ENCODE results near the gene CLCN1. TPM values are rescaled to one million over a fixed set of nuclear protein-coding genes. Genes with fewer than 3 reads are reported as not detected.

CLCN1 gene
- total RNA-seq, 1 experiment from 2014 or later, result 0.55 TPM

GRCh38 chr7:143355450-143356385 lies 39.8 kb downstream of the CLCN1 start:
- H3K36me3 ChIP-seq (ENCODE audit: low read depth, low read length), result no peaks in the 10 kb centered on the region
- H3K4me3 ChIP-seq (ENCODE audit: low read length), result no peak overlapping the region
- ChIA-PET POLR2A (ENCODE audit: unreplicated experiment) (interaction anchor here (1.4 kb wide), 1 partner anchor 21 kb away, joined by 3 read pairs; no protein-coding TSS in a partner anchor), CTCF (no interaction called here)
- H3K79me2 ChIP-seq (ENCODE audit: low read length), result no peaks in the 10 kb centered on the region
- H3K9ac ChIP-seq (ENCODE audit: low read length), result no peak overlapping the region
- H3K4me1 ChIP-seq (ENCODE audit: insufficient read depth, low read length), result no peaks in the 10 kb centered on the region
- no peak for DNase-seq
- H3K9me2 ChIP-seq (replicated peaks; ENCODE audit: low read length), result no peaks in the 10 kb centered on the region
- H2AFZ ChIP-seq (ENCODE audit: low read length), result no peak overlapping the region
- BruUV-seq (replicated peaks), result no TSS peak
- peak; percentile 7; the same call in 1 of the 2 replicates for ATAC-seq
- H3K27me3 ChIP-seq (ENCODE audit: low read length), result no peaks in the 10 kb centered on the region
- no peaks in the 10 kb centered on the region for H3F3A ChIP-seq (ENCODE audit: low read length, unreplicated experiment)
- TF ChIP-seq EZH2 (IDR thresholded peaks at IDR 0.05; ENCODE audit: low read length, unreplicated experiment) (no peak), EZH2phosphoT487 (IDR thresholded peaks at IDR 0.05; ENCODE audit: borderline replicate concordance, low read length) (no peak), CTCF (conservative IDR thresholded peaks at IDR 0.05; ENCODE audit: low read depth, low read length) (no peak)
- H3K9me3 ChIP-seq (ENCODE audit: low read length), result no peaks in the 10 kb centered on the region
- H3K27ac ChIP-seq (ENCODE audit: low read length), result no peak overlapping the region
- H4K20me1 ChIP-seq (ENCODE audit: low read length), result no peaks in the 10 kb centered on the region
- no peak overlapping the region for H3K4me2 ChIP-seq (ENCODE audit: low read length)
- intact Hi-C loops (cut with micrococcal nuclease), result no loop called here

- no TSS peak for BruUV-seq (replicated peaks)
- H3K9ac ChIP-seq (ENCODE audit: low read length), result no peak overlapping the region
- intact Hi-C loops (cut with micrococcal nuclease), result no loop called here
- CTCF ChIA-PET, result no interaction called here
- no peaks in the 10 kb centered on the region for H3K79me2 ChIP-seq (ENCODE audit: low read length)
- H3K4me1 ChIP-seq (ENCODE audit: insufficient read depth, low read length), result no peaks in the 10 kb centered on the region; the same call in 1 of the 2 replicates
- no peaks in the 10 kb centered on the region for H3K9me2 ChIP-seq (replicated peaks; ENCODE audit: low read length)
- H2AFZ ChIP-seq (ENCODE audit: low read length), result no peak overlapping the region
- H3F3A ChIP-seq (ENCODE audit: low read length, unreplicated experiment), result no peaks in the 10 kb centered on the region
- H3K27me3 ChIP-seq (ENCODE audit: low read length), result no peaks in the 10 kb centered on the region
- ATAC-seq (no peak), DNase-seq (no peak)
- POLR2A ChIA-PET (ENCODE audit: unreplicated experiment), result interaction anchor here (1.4 kb wide), 1 partner anchor 22 kb away, joined by 3 read pairs; no protein-coding TSS in a partner anchor
- H3K4me3 ChIP-seq (ENCODE audit: low read length), result no peak overlapping the region
- TF ChIP-seq CTCF (conservative IDR thresholded peaks at IDR 0.05; ENCODE audit: low read depth, low read length) (no peak), EZH2phosphoT487 (IDR thresholded peaks at IDR 0.05; ENCODE audit: borderline replicate concordance, low read length) (no peak), EZH2 (IDR thresholded peaks at IDR 0.05; ENCODE audit: low read length, unreplicated experiment) (no peak)
- no peak overlapping the region for H3K27ac ChIP-seq (ENCODE audit: low read length)
- no peaks in the 10 kb centered on the region for H4K20me1 ChIP-seq (ENCODE audit: low read length)
- no peak overlapping the region for H3K4me2 ChIP-seq (ENCODE audit: low read length)
- no peaks in the 10 kb centered on the region for H3K9me3 ChIP-seq (ENCODE audit: low read length)
- no peaks in the 10 kb centered on the region for H3K36me3 ChIP-seq (ENCODE audit: low read depth, low read length)
These were observed 40.6 kb downstream of the CLCN1 start for GRCh38 chr7:143356414-143357050.
